RWPE2 (cell line): ENCODE data around the gene IL17REL.

Experiments
- ATAC-seq: fragments of 200-7000 bp; cut with Tn5 transposase; 3 replicates; pipeline ENCODE4 v1.9.1; 2021; ENCODE audit warnings: low read depth
- DNase-seq: peaks from one replicate; pipeline ENCODE4 v3.0.0-alpha.2; 2020; ENCODE audit warnings: low spot score
- H3K27ac ChIP-seq: fragments of 450-650 bp; 2 replicates; pipeline ENCODE4 v1.5.1; 2017; ENCODE audit warnings: mild to moderate bottlenecking; ENCODE audit not compliant: poor library complexity, severe bottlenecking
- H3K27me3 ChIP-seq: fragments of 250-450 bp; sonication (Bioruptor Pico); 2 replicates; pipeline ENCODE4 v1.5.1; 2021; ENCODE audit warnings: mild to moderate bottlenecking, moderate library complexity; ENCODE audit not compliant: insufficient read depth, poor library complexity, severe bottlenecking
- H3K36me3 ChIP-seq: fragments of 250-450 bp; sonication (Bioruptor Pico); 2 replicates; pipeline ENCODE4 v1.5.1; 2020; ENCODE audit warnings: low read depth, mild to moderate bottlenecking, moderate library complexity
- H3K4me1 ChIP-seq: fragments of 250-450 bp; sonication (Bioruptor Pico); 2 replicates; pipeline ENCODE4 v1.5.1; 2021; ENCODE audit warnings: mild to moderate bottlenecking, moderate library complexity; ENCODE audit not compliant: insufficient read depth, poor library complexity, severe bottlenecking
- H3K4me3 ChIP-seq: fragments of 250-450 bp; sonication (Bioruptor Pico); 2 replicates; pipeline ENCODE4 v1.5.1; 2021; ENCODE audit warnings: mild to moderate bottlenecking, moderate library complexity; ENCODE audit not compliant: severe bottlenecking
- H3K9me3 ChIP-seq: fragments of 250-450 bp; sonication (Bioruptor Pico); 2 replicates; pipeline ENCODE4 v1.5.1; 2021; ENCODE audit warnings: mild to moderate bottlenecking, moderate library complexity; ENCODE audit not compliant: severe bottlenecking
- TF ChIP-seq, protein P1 (sequence below): fragments of 450-650 bp; IDR thresholded peaks from one replicate; pipeline ENCODE4 v1.5.1; 2017; ENCODE audit warnings: mild to moderate bottlenecking, moderate library complexity; ENCODE audit not compliant: poor library complexity, severe bottlenecking

The IL17REL gene

GRCh38 chr22:49964136-49965090 is 48.2 kb downstream of the IL17REL start:
- ATAC-seq (no peak), DNase-seq (peak; percentile 51)
- Histone ChIP-seq H3K27ac (peak overlapping the region; percentile 81), H3K4me1 (peaks cover 13% of the 10 kb centered on the region), H3K9me3 (no peaks in the 10 kb centered on the region), H3K27me3 (no peaks in the 10 kb centered on the region), H3K4me3 (no peak overlapping the region), H3K36me3 (peaks cover 34% of the 10 kb centered on the region)
- TF ChIP-seq, protein P1, sequence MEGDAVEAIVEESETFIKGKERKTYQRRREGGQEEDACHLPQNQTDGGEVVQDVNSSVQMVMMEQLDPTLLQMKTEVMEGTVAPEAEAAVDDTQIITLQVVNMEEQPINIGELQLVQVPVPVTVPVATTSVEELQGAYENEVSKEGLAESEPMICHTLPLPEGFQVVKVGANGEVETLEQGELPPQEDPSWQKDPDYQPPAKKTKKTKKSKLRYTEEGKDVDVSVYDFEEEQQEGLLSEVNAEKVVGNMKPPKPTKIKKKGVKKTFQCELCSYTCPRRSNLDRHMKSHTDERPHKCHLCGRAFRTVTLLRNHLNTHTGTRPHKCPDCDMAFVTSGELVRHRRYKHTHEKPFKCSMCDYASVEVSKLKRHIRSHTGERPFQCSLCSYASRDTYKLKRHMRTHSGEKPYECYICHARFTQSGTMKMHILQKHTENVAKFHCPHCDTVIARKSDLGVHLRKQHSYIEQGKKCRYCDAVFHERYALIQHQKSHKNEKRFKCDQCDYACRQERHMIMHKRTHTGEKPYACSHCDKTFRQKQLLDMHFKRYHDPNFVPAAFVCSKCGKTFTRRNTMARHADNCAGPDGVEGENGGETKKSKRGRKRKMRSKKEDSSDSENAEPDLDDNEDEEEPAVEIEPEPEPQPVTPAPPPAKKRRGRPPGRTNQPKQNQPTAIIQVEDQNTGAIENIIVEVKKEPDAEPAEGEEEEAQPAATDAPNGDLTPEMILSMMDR, result no peak

DNA sequence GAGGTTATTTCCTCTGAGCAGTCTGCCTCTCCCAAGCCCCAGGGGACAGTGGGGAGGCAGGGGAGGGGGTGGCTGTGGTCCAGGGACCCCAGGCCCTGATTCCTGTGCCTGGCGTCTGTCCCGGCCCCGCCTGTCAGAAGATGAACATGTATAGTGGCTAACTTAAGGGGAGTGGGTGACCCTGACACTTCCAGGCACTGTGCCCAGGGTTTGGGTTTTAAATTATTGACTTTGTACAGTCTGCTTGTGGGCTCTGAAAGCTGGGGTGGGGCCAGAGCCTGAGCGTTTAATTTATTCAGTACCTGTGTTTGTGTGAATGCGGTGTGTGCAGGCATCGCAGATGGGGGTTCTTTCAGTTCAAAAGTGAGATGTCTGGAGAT is 48.9 kb downstream of the IL17REL start:
- no peaks in the 10 kb centered on the region for H3K9me3 ChIP-seq
- TF ChIP-seq, protein P1, result no peak
- H3K4me1 ChIP-seq, result peaks cover 14% of the 10 kb centered on the region
- peaks cover 34% of the 10 kb centered on the region for H3K36me3 ChIP-seq
- no peak for ATAC-seq
- H3K27ac ChIP-seq, result peak overlapping the region; percentile 81
- no peaks in the 10 kb centered on the region for H3K27me3 ChIP-seq
- no peak for DNase-seq
- no peak overlapping the region for H3K4me3 ChIP-seq

- H3K27me3 ChIP-seq, result no peaks in the 10 kb centered on the region
- H3K27ac ChIP-seq, result peak overlapping the region; percentile 81
- DNase-seq (peak; percentile 68), ATAC-seq (no peak)
- H3K9me3 ChIP-seq, result no peaks in the 10 kb centered on the region
- peaks cover 14% of the 10 kb centered on the region for H3K4me1 ChIP-seq
- TF ChIP-seq, protein P1, result no peak
- peak overlapping the region; percentile 83 for H3K4me3 ChIP-seq
- H3K36me3 ChIP-seq, result peaks cover 34% of the 10 kb centered on the region
These were observed 49.6 kb downstream of the IL17REL start for GRCh38 chr22:49962751-49963646.

- peak; percentile 28 for ATAC-seq
- TF ChIP-seq, protein P1, result no peak
- H3K27ac ChIP-seq, result peak overlapping the region; percentile 81
- peak overlapping the region; percentile 83 for H3K4me3 ChIP-seq
- no peaks in the 10 kb centered on the region for H3K27me3 ChIP-seq
- no peaks in the 10 kb centered on the region for H3K9me3 ChIP-seq
- peak; percentile 86 for DNase-seq
- peaks cover 34% of the 10 kb centered on the region for H3K36me3 ChIP-seq
- peaks cover 14% of the 10 kb centered on the region for H3K4me1 ChIP-seq
These were observed 50.4 kb downstream of the IL17REL start for GRCh38 chr22:49962012-49962750.
